ENCODE data around the gene LINC01488.

The LINC01488 gene

GRCh38 chr11:69530278-69531070 lies 49.0 kb downstream of the LINC01488 start:
- TF ChIP-seq EZH2phosphoT487 (conservative IDR thresholded peaks at IDR 0.05; ENCODE audit: low read length) = no peak
- no peak for TF ChIP-seq CTCF (IDR thresholded peaks at IDR 0.05; ENCODE audit: insufficient read depth, low read length, poor library complexity, severe bottlenecking)
- H3K36me3 ChIP-seq (ENCODE audit: low read length) = no peaks in the 10 kb centered on the region
- H3K27ac ChIP-seq (ENCODE audit: low read depth, low read length) = no peak overlapping the region
- no peak overlapping the region for H3K9ac ChIP-seq (ENCODE audit: low read length)
- no peak overlapping the region for H3K4me3 ChIP-seq (ENCODE audit: insufficient read depth, low read length, poor library complexity, severe bottlenecking)
- H3K27me3 ChIP-seq (ENCODE audit: low read length) = no peaks in the 10 kb centered on the region
- no peaks in the 10 kb centered on the region for H3F3A ChIP-seq (ENCODE audit: insufficient read depth)
- no peaks in the 10 kb centered on the region for H4K20me1 ChIP-seq (ENCODE audit: low read depth, low read length)
- no peak overlapping the region for H3K4me2 ChIP-seq (ENCODE audit: low read depth, low read length, poor library complexity, severe bottlenecking)
- no peaks in the 10 kb centered on the region for H3K9me2 ChIP-seq (replicated peaks; ENCODE audit: insufficient read depth, low read length)
- no peak overlapping the region for H2AFZ ChIP-seq (ENCODE audit: low read depth, low read length, severe bottlenecking)
- no peaks in the 10 kb centered on the region for H3K9me3 ChIP-seq (ENCODE audit: insufficient read depth, low read length)
- H3K79me2 ChIP-seq (ENCODE audit: insufficient read depth, low read length) = no peaks in the 10 kb centered on the region

GRCh38 chr11:69531071-69531716 lies 49.7 kb downstream of the LINC01488 start:
- Histone ChIP-seq H3K36me3 (ENCODE audit: low read length) (no peaks in the 10 kb centered on the region), H3K79me2 (ENCODE audit: insufficient read depth, low read length) (no peaks in the 10 kb centered on the region), H2AFZ (ENCODE audit: low read depth, low read length, severe bottlenecking) (no peak overlapping the region), H3K27me3 (ENCODE audit: low read length) (no peaks in the 10 kb centered on the region), H3K27ac (ENCODE audit: low read depth, low read length) (no peak overlapping the region), H3K9ac (ENCODE audit: low read length) (no peak overlapping the region), H3K9me2 (replicated peaks; ENCODE audit: insufficient read depth, low read length) (no peaks in the 10 kb centered on the region), H3K9me3 (ENCODE audit: insufficient read depth, low read length) (no peaks in the 10 kb centered on the region), H3F3A (ENCODE audit: insufficient read depth) (no peaks in the 10 kb centered on the region), H4K20me1 (ENCODE audit: low read depth, low read length) (no peaks in the 10 kb centered on the region), H3K4me3 (ENCODE audit: insufficient read depth, low read length, poor library complexity, severe bottlenecking) (no peak overlapping the region), H3K4me2 (ENCODE audit: low read depth, low read length, poor library complexity, severe bottlenecking) (no peak overlapping the region)
- no peak for TF ChIP-seq CTCF (IDR thresholded peaks at IDR 0.05; ENCODE audit: insufficient read depth, low read length, poor library complexity, severe bottlenecking)
- TF ChIP-seq EZH2phosphoT487 (conservative IDR thresholded peaks at IDR 0.05; ENCODE audit: low read length) = no peak

GRCh38 chr11:69531717-69532088 lies 50.2 kb downstream of the LINC01488 start:
- Histone ChIP-seq H3K36me3 (ENCODE audit: low read length) (no peaks in the 10 kb centered on the region), H3K9ac (ENCODE audit: low read length) (no peak overlapping the region), H3K9me2 (replicated peaks; ENCODE audit: insufficient read depth, low read length) (no peaks in the 10 kb centered on the region), H3K9me3 (ENCODE audit: insufficient read depth, low read length) (no peaks in the 10 kb centered on the region), H3F3A (ENCODE audit: insufficient read depth) (no peaks in the 10 kb centered on the region), H3K27ac (ENCODE audit: low read depth, low read length) (no peak overlapping the region), H3K4me3 (ENCODE audit: insufficient read depth, low read length, poor library complexity, severe bottlenecking) (no peak overlapping the region), H2AFZ (ENCODE audit: low read depth, low read length, severe bottlenecking) (no peak overlapping the region), H3K79me2 (ENCODE audit: insufficient read depth, low read length) (no peaks in the 10 kb centered on the region), H3K27me3 (ENCODE audit: low read length) (no peaks in the 10 kb centered on the region), H4K20me1 (ENCODE audit: low read depth, low read length) (no peaks in the 10 kb centered on the region), H3K4me2 (ENCODE audit: low read depth, low read length, poor library complexity, severe bottlenecking) (no peak overlapping the region)
- TF ChIP-seq CTCF (IDR thresholded peaks at IDR 0.05; ENCODE audit: insufficient read depth, low read length, poor library complexity, severe bottlenecking) (no peak), EZH2phosphoT487 (conservative IDR thresholded peaks at IDR 0.05; ENCODE audit: low read length) (no peak)

Data from SU-DHL-6 (cell line).